Left lobe of liver (tissue), 2 donors: Measurements from ENCODE around the gene RFX3. TPM values are rescaled to one million over a fixed set of nuclear protein-coding genes. Genes with fewer than 3 reads are reported as not detected.
"Not testable (repeated sequence)": the region's sequence is repeated elsewhere in the genome, so short reads cannot be mapped to it uniquely, and the experiment has no call there.

Experiments used
- ATAC-seq: fragments of 200-7000 bp; cut with Tn5 transposase; one replicate; pipeline ENCODE4 v1.9.1; 2020; ENCODE audit warnings: mild to moderate bottlenecking, moderate library complexity
- DNase-seq: peaks from one replicate; pipeline ENCODE4 v3.0.0-alpha.2; 2020; ENCODE audit warnings: low spot score
- total RNA-seq: library from RNA; stranded (reverse); gene quantifications from one replicate; pipeline ENCODE4 v1.2.1, GENCODE V29; 2021
- donor health status: DM: no; HTN: no; CAD: no; lungs with moderate emphysema.
- donor health status: DM: no; HTN: yes; CAD: no.

The RFX3 gene
- total RNA-seq, 1 donor from 2014 or later, result 2.6 TPM

DNA sequence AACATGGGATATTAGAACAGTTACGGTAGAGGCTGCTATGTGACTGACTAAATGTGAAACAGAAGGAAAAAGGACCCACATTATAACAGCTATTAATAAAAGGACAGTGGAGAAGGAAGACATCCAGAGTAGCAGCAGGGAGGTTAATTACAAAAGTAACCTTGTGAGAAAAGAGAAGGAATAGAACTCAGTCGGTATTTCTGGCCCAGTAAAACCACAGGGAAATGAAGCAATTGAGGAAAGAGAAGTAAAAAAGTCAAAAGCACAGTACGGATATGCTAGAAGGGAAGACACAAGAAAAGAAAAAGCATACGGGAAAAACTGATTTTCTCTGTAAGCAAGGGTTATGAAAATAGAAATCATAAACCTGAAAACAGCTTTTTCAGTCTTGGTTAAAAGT lies 164.7 kb downstream of the RFX3 start:
- DNase-seq (no peak), ATAC-seq (no peak)

DNA sequence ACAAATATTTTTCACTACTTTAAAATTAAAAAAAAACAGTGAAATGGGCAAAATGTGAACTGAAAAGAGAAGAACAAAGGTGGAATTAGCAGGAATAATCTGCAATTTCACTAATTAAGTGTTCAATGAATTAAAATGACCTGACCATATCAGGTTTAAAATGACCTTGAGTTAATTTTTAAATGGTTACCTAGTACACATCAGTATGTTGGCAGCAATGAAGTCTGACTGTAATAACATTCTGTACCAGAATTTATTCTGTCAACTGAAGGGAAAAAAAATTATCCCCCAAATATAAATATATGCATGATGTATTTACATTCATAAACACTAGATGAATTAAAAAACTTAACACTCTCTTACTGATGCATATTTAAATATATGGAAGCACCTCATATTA lies 165.6 kb downstream of the RFX3 start:
- no peak for DNase-seq
- no peak for ATAC-seq

DNA sequence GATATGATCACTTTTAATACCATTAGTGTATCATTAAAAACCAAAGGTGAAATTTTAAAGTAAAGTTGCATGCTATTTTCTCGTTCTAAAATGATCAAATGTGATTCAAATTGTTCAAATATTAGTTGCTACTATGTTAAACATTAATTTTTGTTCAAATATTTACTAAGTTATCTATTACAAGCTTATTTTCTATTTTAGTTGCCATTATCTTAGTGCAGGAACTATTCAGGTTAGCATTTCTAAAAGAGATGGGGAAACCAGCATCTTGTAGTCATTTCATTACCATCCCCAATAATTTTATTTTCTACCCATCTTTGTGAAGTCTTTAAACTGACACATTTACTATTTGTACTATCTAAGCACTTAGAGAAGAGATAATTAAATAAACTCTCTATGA lies 166.0 kb downstream of the RFX3 start:
- no peak for DNase-seq
- ATAC-seq, result peak; percentile 21

DNA sequence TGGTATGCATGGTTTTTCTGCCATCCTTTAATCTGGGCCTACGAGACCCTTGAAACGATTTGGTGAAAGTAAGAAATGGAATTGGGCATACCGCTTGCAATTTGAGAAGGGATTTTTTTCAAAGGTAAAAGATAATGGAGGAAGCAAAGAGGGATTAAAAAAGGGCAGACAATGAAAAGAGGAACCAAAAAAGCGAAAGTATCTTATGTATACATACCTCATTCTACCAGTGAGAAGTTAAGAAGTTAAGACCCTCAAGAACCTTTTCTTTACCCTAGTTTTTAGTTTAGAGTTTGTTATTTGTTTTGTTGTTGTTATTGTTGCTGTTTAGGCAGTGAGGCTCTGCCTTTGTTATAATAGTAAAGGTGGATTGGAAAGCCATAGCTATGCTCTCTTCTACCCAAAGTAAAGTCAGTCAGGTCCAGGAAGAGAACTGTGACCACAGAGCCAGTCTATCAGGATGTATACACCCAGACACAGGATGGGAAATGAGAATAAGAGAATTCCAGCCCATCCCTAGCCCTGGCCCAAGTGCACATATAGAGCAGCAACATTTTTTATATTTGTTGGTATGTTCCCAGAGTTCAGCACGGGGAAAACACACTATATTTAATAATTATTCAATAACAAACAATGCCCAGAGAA lies 166.6 kb downstream of the RFX3 start:
- ATAC-seq (peak; percentile 44), DNase-seq (no peak)

DNA sequence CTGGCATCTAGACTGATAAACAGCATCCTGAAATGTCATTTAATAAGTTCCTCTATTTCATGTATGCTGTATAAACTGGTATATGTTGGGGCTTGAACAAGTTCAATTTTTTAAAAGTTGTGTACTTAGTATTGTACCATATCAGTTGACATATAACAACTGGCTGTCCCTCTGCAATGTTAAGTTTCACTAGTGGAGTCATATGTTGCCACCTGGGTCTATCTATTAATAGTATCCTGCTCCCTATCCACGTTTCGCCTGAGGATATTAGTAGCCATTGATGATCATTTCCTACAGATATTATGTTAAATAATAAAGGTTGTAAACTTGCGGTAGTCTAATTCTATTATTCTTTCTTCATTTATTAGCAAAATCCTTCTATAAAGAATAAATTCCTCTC lies 177.6 kb downstream of the RFX3 start:
- no peak for DNase-seq
- no peak for ATAC-seq

DNA sequence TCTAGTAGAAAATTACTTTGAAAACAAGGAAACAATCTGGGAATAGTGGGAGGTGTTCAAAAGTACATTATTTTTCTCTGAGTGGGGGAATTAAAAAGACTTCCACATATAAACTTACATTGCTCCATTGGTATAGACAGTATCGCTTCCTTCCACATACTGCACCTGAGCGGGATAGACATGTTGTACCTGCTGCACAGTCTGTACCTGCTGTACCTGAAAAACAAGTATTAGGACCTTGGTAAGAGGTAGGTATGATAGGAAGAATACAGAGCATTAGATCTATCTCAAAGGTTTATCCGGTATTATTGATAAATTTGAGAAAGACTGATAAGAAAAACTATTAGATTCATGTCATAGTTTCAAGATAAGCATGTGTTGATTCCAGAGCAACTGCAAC lies 179.3 kb downstream of the RFX3 start:
- no peak for ATAC-seq
- no peak for DNase-seq

DNA sequence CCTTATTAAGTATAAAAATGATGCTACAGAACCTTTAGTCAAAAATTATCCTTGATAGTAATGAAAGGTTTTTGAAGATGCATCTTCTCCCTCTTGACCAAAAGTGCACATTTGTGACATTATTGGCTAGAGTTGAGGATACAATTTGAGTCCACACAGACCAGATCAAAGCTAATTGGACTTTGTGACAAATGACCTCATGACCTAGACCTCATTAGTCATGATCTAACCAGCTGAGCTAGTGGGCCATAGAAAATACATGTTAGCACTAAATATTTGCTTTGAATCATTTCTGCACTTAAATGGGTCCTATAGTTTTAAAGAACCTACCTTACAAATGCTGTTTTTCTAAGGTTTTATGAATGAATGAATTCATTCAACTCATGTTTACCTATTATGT lies 182.1 kb downstream of the RFX3 start:
- DNase-seq, result no peak
- ATAC-seq, result peak; percentile 38

DNA sequence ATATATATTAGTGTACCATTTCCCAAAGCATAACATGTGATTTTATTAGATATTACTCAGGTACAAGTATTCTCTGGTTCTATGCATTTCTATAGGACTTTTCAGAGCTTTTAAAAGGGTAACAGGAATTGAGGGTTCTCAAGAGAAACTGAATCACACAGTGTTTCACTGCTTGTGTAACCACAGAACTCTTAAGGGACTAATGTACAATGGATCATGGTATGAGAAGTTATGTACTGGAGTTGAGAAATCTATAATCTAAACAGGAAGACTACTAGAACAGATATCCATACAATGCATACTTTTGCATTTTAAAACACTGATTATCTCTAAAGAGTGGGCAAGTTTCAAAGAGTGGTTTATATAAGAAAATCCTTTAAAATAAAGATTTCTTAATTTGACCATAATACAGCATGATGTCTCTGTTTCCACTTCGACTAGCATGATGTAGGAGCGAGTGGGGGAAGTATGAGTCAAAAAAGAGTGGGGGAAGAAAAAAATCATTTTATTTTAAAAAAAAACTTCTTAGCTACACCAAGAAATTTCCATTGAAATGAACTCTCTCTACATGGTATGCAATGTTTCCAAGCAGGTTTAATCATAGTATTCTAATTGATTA lies 183.5 kb downstream of the RFX3 start:
- ATAC-seq (no peak), DNase-seq (no peak)

GRCh38 chr9:3337515-3338225 lies 188.1 kb downstream of the RFX3 start:
- ATAC-seq, result no peak

DNA sequence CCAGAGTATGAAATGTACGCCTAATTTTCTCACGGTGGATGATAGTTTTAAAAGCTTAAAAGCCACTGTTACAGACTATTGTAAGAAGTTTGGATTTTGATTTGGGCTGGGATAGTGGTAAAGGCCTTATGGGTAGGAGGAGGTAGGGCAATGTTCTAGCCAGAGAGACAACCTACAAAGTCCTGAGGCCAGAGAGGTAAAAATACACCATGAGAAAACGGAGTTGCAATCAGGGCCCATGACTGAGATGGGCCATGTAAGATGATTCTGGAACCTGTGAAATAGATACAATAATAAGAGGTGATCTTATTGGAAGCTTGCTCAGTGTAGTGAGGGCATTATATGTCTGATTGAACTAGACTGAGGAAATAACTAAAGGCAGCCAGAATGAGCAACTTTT lies 188.8 kb downstream of the RFX3 start:
- ATAC-seq (no peak), DNase-seq (no peak)

More at GRCh38 chr9:3337515-3338225, 188.1 kb downstream of the RFX3 start:
- DNase-seq, result no peak

- no peak for DNase-seq
- no peak for ATAC-seq
These were observed 193.0 kb downstream of the RFX3 start for GRCh38 chr9:3332802-3333201.

DNA sequence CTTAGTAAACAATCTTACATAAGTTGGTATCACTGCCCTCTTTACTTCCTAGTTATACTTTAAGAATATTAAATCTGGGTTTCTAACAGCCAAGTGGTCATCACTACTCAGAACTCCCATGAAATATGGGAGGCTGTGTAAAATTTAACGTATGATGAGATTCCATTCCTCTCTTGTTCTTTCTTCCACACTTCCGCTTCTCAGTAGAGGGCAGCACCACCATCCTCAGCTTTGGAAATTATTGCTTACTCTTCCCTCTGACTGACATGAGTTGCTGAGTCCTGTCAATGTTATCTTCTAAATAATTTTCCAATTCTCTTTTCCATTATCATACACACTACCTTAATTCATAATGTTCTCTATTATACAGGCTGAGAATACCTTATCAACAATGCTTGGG lies 194.0 kb downstream of the RFX3 start:
- peak; percentile 79 for ATAC-seq
- DNase-seq, result no peak

DNA sequence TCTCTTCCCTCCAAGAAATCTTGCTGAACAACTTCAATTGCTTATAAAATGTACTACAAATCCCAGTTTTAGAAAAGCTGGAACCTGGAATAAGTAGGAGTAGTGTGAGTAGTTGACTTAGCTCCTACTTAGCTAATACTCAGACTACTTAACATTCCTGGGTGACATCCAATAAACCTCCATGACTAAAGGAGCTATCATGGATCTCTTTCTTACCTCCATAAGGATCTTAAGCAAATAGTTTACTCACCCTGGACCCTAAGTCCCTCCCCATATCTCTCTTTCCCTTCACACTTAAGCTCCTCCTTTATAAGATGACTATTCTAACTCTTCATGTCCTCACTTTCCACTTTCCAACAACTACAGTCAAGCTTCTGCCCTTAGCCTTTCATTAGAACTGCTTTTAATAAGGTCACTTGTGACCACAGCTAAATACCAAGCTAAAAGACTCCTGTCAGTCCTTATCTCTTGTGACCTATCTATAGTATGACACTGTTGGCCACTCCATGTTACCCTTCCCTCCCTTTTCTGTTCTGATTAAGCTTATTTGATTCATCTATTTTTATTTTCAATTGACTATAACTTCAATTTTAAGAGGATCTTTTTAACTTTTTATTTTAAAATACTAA lies 194.9 kb downstream of the RFX3 start:
- ATAC-seq, result no peak
- DNase-seq, result no peak

DNA sequence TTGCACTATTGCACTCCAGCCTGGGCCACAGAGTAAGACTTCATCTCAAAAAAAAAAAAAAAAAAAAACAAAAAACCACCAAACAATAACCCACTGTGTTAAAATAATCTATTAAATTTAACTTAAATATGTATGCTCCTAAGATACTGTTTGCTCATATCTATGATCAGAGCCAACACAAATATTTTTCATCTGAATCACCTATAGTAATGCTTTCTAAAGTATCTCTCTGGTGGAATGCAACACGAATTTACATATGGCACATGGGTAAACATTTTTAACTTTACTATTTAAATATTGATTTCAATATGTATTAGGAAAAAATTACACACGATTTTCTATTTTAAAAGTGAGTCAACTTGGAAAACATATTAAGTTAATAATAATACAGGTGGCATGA lies 196.4 kb downstream of the RFX3 start:
- ATAC-seq (no peak), DNase-seq (no peak)

GRCh38 chr9:3323714-3324113 lies 202.1 kb downstream of the RFX3 start:
- DNase-seq (no peak), ATAC-seq (no peak)

- no peak for DNase-seq
- no peak for ATAC-seq
These were observed 204.6 kb downstream of the RFX3 start for GRCh38 chr9:3321186-3321585.

DNA sequence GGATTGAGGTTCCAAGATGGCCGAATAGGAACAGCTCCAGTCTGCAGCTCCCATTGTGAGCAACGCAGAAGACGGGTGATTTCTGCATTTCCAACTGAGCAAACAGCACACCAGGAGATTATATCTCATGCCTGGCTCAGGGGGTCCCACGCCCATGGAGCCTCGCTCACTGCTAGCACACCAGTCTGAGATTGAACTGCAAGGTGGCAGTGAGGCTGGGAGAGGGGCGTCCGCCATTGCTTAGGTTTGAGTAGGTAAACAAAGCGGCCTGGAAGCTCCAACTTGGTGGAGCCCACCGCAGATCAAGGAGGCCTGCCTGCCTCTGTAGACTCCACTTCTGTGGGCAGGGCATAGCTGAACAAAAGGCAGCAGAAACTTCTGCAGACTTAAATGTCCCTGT lies 213.2 kb downstream of the RFX3 start:
- not testable (repeated sequence) for DNase-seq, ATAC-seq

DNA sequence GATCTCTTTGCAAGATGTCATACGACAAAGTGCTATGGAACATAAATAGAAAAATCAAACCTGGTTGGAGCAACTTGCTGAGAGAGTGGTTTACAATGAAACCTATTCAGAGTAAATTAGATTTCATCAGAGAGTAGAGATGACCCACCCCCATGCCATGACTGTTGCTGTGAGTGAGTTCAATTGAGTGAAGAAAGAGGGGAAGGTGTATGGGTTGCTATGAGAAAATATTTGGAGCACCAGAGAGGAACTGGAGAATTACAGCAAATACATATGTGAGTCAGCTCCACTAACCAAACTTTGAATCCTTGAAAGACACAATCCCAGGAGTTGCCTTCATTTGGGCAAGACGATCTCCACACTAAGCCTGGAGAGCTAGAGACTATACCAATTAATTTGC lies 217.2 kb downstream of the RFX3 start:
- DNase-seq (no peak), ATAC-seq (no peak)

DNA sequence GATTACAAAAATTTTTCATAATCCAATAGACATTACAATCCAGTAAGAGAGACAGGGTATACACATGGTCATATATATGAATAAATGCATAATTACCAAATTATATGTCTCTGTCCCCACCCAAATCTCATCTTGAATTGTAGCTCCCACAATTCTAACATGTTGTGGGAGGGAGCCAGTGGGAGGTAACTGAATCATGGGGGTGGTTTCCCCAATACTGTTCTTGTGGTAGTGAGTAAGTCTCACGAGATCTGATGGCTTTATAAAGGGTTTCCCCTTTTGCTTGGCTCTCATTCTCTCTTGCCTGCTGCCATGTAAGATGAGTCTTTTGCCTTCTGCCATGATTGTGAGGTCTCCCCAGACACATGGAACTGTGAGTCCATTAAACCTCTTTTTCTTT lies 221.4 kb downstream of the RFX3 start:
- not testable (repeated sequence) for ATAC-seq, DNase-seq

DNA sequence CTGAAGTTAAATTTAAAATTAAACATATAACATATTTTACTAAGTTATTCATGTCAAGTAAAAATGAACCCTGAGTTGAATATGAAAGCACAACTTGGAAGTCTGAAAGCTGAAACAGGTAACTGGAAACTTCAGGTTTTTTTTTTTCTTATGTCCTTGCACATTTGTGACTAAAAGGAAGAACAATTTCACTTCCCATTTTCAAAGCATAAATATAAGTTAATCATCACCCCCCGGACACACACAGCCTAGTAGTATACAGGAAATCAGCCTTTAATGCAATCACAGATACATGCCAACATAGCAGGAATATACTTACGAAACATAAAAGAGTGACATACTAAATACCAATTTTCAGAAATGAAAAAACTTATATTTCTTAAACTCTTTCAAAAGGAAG lies 225.9 kb downstream of the RFX3 start:
- ATAC-seq, result no peak
- no peak for DNase-seq

GRCh38 chr9:3296536-3296935 lies 229.3 kb downstream of the RFX3 start:
- no peak for DNase-seq
- ATAC-seq, result no peak

- DNase-seq, result no peak
- ATAC-seq, result no peak
These were observed 233.5 kb downstream of the RFX3 start for GRCh38 chr9:3292311-3292710.
